A673 (cell line): ENCODE measurements around the gene MTG2. TPM values are rescaled to one million over a fixed set of nuclear protein-coding genes. Genes with fewer than 3 reads are reported as not detected.

ENCODE experiments used
- BruUV-seq: library from RNA; stranded (reverse); fragments of 400-500 nt; replicated peaks from 2 replicates; lab custom pipeline; 2021; lab: Mats Ljungman, UMichigan
- CTCF ChIA-PET: fragments of 300-600 bp; sonication (Branson Sonifier 250); formaldehyde crosslinking; loops from one replicate; lab custom pipeline; 2022; ENCODE audit warnings: antibody characterized with exemption; lab: Charles Lee
- POLR2A ChIA-PET: fragments of 300-600 bp; sonication (Branson Sonifier 250); formaldehyde crosslinking; loops from one replicate; lab custom pipeline; 2022; ENCODE audit warnings: antibody characterized with exemption; ENCODE audit not compliant: low non-redundant PET; lab: Charles Lee
- DNase-seq: peaks from one replicate; pipeline ENCODE4 v3.0.0-alpha.2; 2015; ENCODE audit warnings: low spot score
- H3K27ac ChIP-seq: fragments of 200-600 bp; sonication (generic); 2 replicates; pipeline ENCODE4 v1.5.1; 2016; ENCODE audit warnings: mixed run types, low read depth, mild to moderate bottlenecking, mixed read lengths, antibody characterized with exemption, low read length; ENCODE audit not compliant: poor library complexity, severe bottlenecking
- H3K27me3 ChIP-seq: fragments of 200-600 bp; sonication (generic); replicated peaks from 2 replicates; pipeline ENCODE4 v1.6.1; 2017; ENCODE audit warnings: mixed run types, low read depth, mild to moderate bottlenecking, mixed read lengths, antibody characterized with exemption, low read length; ENCODE audit not compliant: insufficient read depth, poor library complexity
- H3K36me3 ChIP-seq: fragments of 200-600 bp; sonication (generic); 2 replicates; pipeline ENCODE4 v1.6.1; 2016; ENCODE audit warnings: mixed run types, mild to moderate bottlenecking, mixed read lengths, antibody characterized with exemption, low read length; ENCODE audit not compliant: insufficient read depth, poor library complexity, severe bottlenecking
- H3K4me1 ChIP-seq: fragments of 200-600 bp; sonication (generic); 2 replicates; pipeline ENCODE4 v1.6.1; 2017; ENCODE audit warnings: mixed run types, mild to moderate bottlenecking, mixed read lengths, antibody characterized with exemption, low read length; ENCODE audit not compliant: insufficient read depth, poor library complexity, severe bottlenecking
- H3K4me3 ChIP-seq: fragments of 200-600 bp; sonication (generic); 2 replicates; pipeline ENCODE4 v1.5.1; 2016; ENCODE audit warnings: low read depth, mixed run types, mild to moderate bottlenecking, mixed read lengths, low read length; ENCODE audit not compliant: poor library complexity, severe bottlenecking
- H3K9me3 ChIP-seq: fragments of 200-600 bp; sonication (generic); 2 replicates; pipeline ENCODE4 v1.6.1; 2016; ENCODE audit warnings: mixed run types, low read depth, mild to moderate bottlenecking, mixed read lengths, antibody characterized with exemption, low read length; ENCODE audit not compliant: poor library complexity, severe bottlenecking
- EZH2 ChIP-seq: fragments of 200-600 bp; sonication (generic); IDR thresholded peaks from 2 replicates; pipeline ENCODE4 v1.6.1; 2017; ENCODE audit warnings: borderline replicate concordance, low read depth, mild to moderate bottlenecking, mixed read lengths, antibody characterized with exemption, low read length; ENCODE audit not compliant: poor library complexity, severe bottlenecking
- intact Hi-C: fragments of 100-400 bp; cut with micrococcal nuclease; formaldehyde crosslinking; loops from one replicate; pipeline ENCODE4 v1.10.0; 2022; ENCODE audit not compliant: unreplicated experiment
- total RNA-seq: library from RNA; stranded (reverse); gene quantifications from 2 replicates; pipeline ENCODE4 v1.2.3, GENCODE V29; 2021
- TF ChIP-seq, protein P1 (sequence below): fragments of 300-800, 200-600 bp; sonication (generic); conservative IDR thresholded peaks from 2 replicates; pipeline ENCODE4 v1.5.1; 2017; ENCODE audit warnings: low read depth, mild to moderate bottlenecking, antibody characterized with exemption, low read length, moderate library complexity, mixed read lengths

Gene MTG2
- total RNA-seq, 1 experiment from 2014 or later: 40.9 TPM

DNA sequence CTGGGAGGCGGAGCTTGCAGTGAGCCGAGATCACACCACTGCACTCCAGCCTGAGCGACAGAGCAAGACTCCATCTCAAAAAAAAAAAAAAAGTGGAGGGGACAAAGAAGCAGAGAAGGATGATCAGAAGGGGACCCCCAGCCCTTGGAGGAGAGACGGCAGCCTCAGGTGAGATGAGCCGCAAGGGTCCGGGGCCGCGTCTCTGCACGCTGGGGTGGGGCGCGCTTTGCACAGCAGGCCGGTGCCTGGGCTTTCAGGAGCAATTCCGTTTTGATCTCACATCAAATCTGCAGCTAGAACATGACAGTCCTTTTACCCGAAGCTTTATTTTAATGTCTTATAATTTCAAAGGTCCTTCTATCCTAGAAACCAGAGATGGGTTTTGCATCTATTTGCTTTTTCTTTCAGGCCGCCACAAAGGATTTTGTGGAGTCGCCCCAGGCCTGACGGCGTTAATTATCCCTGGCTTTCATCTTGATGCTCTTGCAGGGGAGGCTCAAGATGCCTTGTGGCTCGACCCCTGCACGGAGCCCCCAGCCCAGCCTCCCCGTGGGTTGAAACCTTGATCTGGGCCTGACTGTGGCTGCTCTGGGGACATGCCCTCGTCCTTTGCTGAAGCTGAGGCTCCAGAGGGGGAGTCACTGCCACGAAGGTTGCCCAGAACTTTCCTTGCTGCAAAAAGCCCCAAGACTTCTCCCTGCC, 20.0 kb downstream of the MTG2 start:
- no peaks in the 10 kb centered on the region for H3K27me3 ChIP-seq
- no peak overlapping the region for H3K4me3 ChIP-seq
- peaks cover 23% of the 10 kb centered on the region for H3K36me3 ChIP-seq
- TF ChIP-seq EZH2: no peak
- TF ChIP-seq, protein P1, sequence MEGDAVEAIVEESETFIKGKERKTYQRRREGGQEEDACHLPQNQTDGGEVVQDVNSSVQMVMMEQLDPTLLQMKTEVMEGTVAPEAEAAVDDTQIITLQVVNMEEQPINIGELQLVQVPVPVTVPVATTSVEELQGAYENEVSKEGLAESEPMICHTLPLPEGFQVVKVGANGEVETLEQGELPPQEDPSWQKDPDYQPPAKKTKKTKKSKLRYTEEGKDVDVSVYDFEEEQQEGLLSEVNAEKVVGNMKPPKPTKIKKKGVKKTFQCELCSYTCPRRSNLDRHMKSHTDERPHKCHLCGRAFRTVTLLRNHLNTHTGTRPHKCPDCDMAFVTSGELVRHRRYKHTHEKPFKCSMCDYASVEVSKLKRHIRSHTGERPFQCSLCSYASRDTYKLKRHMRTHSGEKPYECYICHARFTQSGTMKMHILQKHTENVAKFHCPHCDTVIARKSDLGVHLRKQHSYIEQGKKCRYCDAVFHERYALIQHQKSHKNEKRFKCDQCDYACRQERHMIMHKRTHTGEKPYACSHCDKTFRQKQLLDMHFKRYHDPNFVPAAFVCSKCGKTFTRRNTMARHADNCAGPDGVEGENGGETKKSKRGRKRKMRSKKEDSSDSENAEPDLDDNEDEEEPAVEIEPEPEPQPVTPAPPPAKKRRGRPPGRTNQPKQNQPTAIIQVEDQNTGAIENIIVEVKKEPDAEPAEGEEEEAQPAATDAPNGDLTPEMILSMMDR: no peak
- ChIA-PET POLR2A (no interaction called here), CTCF (no interaction called here)
- BruUV-seq: TSS peak; percentile 46
- intact Hi-C loops: no loop called here
- H3K9me3 ChIP-seq: no peaks in the 10 kb centered on the region
- H3K4me1 ChIP-seq: peaks cover 46% of the 10 kb centered on the region
- H3K27ac ChIP-seq: peak overlapping the region; percentile 71
- no peak for DNase-seq

GRCh38 chr20:62203378-62204030, 20.7 kb downstream of the MTG2 start:
- CTCF ChIA-PET: no interaction called here
- H3K36me3 ChIP-seq: peaks cover 16% of the 10 kb centered on the region
- H3K27me3 ChIP-seq: no peaks in the 10 kb centered on the region
- peak; percentile 86 for DNase-seq
- no peak for TF ChIP-seq EZH2
- TF ChIP-seq, protein P1: no peak
- no peaks in the 10 kb centered on the region for H3K9me3 ChIP-seq
- intact Hi-C loops: no loop called here
- H3K4me1 ChIP-seq: peaks cover 46% of the 10 kb centered on the region
- no peak overlapping the region for H3K4me3 ChIP-seq
- BruUV-seq: no TSS peak
- POLR2A ChIA-PET: no interaction called here
- H3K27ac ChIP-seq: peak overlapping the region; percentile 71

DNA sequence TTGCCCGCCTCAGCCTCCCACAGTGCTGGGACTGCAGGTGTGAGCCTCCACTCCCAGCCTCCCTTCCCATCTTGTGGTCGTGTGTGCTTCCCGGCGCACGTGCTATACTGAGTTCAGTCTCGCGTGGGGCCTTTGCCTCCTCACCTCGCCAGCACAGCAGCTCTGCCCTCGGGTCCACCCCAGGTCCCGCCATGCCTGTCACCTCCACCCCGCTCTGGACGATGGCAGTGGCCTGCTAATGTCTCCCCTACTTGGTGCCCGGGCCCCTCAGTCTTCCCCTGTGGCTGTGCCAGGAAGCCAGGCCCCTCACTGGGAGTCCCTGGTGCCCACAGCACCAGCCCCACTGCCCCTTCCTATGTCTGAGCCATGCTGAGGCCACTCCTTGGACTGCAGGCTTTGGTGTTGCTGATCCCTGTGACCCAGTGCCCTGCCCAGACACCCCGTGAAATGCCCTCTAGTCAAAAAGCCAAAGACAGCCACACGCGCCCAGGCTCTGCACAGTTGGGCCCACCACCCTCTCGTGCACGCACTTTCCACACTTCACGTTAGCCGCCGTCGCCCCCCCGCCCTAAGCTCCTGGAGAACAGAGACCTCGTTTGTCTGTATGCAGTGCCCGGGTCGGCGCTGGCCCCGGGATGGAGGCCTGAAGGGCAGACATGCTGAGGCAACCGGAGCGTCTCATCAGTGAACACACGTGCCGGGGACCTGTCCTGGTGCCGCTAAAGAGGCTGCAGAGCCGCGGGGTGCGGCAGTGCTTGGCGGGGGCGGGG, 23.0 kb downstream of the MTG2 start:
- no peaks in the 10 kb centered on the region for H3K27me3 ChIP-seq
- TF ChIP-seq, protein P1: no peak
- no peak for TF ChIP-seq EZH2
- H3K4me3 ChIP-seq: no peak overlapping the region
- POLR2A ChIA-PET: no interaction called here
- CTCF ChIA-PET: no interaction called here
- BruUV-seq: no TSS peak
- H3K4me1 ChIP-seq: peaks cover 43% of the 10 kb centered on the region
- H3K9me3 ChIP-seq: no peaks in the 10 kb centered on the region
- intact Hi-C loops: no loop called here
- H3K27ac ChIP-seq: no peak overlapping the region
- peaks cover 3% of the 10 kb centered on the region for H3K36me3 ChIP-seq
- DNase-seq: no peak
